ENCODE results near the gene PDCD10.

PDCD10 gene

DNA sequence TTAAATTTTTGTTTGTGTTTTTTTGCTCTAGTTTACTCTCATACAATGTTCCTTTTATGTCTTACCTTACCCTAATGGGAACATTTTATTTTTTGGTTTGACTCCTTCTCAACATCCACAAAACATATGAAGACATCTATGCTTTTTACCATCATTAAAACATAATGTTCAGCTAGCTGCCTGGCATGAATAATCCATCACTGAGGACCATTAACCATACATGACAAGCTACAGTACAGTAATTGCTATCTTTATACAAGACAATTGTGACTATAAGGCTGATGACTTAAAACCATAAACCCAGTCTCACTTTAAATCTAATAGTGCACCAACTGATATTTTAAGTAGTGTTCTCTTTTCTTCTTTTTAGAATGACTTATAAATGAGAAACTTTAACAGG is 14.5 kb upstream of the PDCD10 start:
- TF ChIP-seq YY1 (IDR thresholded peaks at IDR 0.05; ENCODE audit: low read depth) (no peak), TAF1 (IDR thresholded peaks at IDR 0.05; ENCODE audit: low read depth) (no peak), ZBTB7A (IDR thresholded peaks at IDR 0.05; ENCODE audit: low read depth) (no peak), EP300 (IDR thresholded peaks at IDR 0.05; ENCODE audit: borderline replicate concordance) (no peak), MAX (IDR thresholded peaks at IDR 0.05) (no peak), NFIC (IDR thresholded peaks at IDR 0.05) (no peak), FOXM1 (IDR thresholded peaks at IDR 0.05; ENCODE audit: borderline replicate concordance, low read depth) (no peak)

- TF ChIP-seq CEBPB (IDR thresholded peaks at IDR 0.05): no peak
- TF ChIP-seq TAF1 (IDR thresholded peaks at IDR 0.05; ENCODE audit: low read depth): no peak
- TF ChIP-seq RAD21 (IDR thresholded peaks at IDR 0.05; ENCODE audit: low read depth): no peak
- no peak for TF ChIP-seq EGR1 (IDR thresholded peaks at IDR 0.05)
- TF ChIP-seq YY1 (IDR thresholded peaks at IDR 0.05; ENCODE audit: low read depth): no peak
- no peak for TF ChIP-seq TCF12 (IDR thresholded peaks at IDR 0.05; ENCODE audit: low read depth)
- TF ChIP-seq TEAD4 (IDR thresholded peaks at IDR 0.05): no peak
- TF ChIP-seq, protein P1, sequence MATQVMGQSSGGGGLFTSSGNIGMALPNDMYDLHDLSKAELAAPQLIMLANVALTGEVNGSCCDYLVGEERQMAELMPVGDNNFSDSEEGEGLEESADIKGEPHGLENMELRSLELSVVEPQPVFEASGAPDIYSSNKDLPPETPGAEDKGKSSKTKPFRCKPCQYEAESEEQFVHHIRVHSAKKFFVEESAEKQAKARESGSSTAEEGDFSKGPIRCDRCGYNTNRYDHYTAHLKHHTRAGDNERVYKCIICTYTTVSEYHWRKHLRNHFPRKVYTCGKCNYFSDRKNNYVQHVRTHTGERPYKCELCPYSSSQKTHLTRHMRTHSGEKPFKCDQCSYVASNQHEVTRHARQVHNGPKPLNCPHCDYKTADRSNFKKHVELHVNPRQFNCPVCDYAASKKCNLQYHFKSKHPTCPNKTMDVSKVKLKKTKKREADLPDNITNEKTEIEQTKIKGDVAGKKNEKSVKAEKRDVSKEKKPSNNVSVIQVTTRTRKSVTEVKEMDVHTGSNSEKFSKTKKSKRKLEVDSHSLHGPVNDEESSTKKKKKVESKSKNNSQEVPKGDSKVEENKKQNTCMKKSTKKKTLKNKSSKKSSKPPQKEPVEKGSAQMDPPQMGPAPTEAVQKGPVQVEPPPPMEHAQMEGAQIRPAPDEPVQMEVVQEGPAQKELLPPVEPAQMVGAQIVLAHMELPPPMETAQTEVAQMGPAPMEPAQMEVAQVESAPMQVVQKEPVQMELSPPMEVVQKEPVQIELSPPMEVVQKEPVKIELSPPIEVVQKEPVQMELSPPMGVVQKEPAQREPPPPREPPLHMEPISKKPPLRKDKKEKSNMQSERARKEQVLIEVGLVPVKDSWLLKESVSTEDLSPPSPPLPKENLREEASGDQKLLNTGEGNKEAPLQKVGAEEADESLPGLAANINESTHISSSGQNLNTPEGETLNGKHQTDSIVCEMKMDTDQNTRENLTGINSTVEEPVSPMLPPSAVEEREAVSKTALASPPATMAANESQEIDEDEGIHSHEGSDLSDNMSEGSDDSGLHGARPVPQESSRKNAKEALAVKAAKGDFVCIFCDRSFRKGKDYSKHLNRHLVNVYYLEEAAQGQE (IDR thresholded peaks at IDR 0.05; ENCODE audit: low read depth): no peak
Observed at GRCh38 chr3:167743799-167744198, 9.1 kb upstream of the PDCD10 start.

- TF ChIP-seq EGR1 (IDR thresholded peaks at IDR 0.05) (no peak), EP300 (IDR thresholded peaks at IDR 0.05; ENCODE audit: borderline replicate concordance) (no peak), RAD21 (IDR thresholded peaks at IDR 0.05; ENCODE audit: low read depth) (no peak), MAX (IDR thresholded peaks at IDR 0.05) (no peak), TCF12 (IDR thresholded peaks at IDR 0.05; ENCODE audit: low read depth) (no peak), FOXM1 (IDR thresholded peaks at IDR 0.05; ENCODE audit: borderline replicate concordance, low read depth) (no peak), TEAD4 (IDR thresholded peaks at IDR 0.05) (no peak), YY1 (IDR thresholded peaks at IDR 0.05; ENCODE audit: low read depth) (no peak), TAF1 (IDR thresholded peaks at IDR 0.05; ENCODE audit: low read depth) (no peak), CEBPB (IDR thresholded peaks at IDR 0.05) (no peak), CREB1 (IDR thresholded peaks at IDR 0.05; ENCODE audit: low read depth) (no peak), NFIC (IDR thresholded peaks at IDR 0.05) (no peak), ZBTB7A (IDR thresholded peaks at IDR 0.05; ENCODE audit: low read depth) (no peak)
- TF ChIP-seq, protein P1 (IDR thresholded peaks at IDR 0.05; ENCODE audit: low read depth): no peak
- TF ChIP-seq, protein P2, sequence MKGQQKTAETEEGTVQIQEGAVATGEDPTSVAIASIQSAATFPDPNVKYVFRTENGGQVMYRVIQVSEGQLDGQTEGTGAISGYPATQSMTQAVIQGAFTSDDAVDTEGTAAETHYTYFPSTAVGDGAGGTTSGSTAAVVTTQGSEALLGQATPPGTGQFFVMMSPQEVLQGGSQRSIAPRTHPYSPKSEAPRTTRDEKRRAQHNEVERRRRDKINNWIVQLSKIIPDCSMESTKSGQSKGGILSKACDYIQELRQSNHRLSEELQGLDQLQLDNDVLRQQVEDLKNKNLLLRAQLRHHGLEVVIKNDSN (IDR thresholded peaks at IDR 0.05): no peak
Observed at GRCh38 chr3:167742338-167742737, 7.6 kb upstream of the PDCD10 start.

DNA sequence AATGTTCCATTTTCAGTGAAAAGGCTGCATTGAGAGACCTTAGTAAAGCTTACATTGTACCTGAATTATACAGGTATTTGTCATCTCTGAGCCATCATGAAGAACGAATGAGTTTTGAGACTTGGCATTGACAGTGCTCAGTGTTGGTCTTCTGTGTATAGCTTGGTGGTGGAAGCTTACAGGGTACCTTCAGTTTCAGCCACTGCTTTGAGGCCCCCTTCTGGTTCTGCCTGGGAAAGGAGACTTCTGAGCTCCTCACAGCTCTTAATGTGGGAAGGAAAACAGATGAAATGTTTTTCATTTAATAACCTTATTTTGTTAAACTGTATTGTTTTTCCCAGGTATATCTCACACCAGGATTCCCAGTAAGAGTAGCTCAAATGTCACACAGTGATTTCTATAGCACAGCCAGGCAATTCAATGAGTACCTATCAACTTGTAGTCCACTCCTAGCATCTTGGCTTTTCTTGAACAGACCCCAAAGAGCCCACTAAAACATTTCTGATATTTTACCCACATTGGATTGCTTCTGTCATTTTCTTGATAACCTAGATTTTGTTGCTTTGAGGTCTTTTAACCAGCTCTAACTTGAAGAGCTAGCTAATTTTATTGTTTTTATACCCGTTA is 6.4 kb upstream of the PDCD10 start:
- peak; percentile 45 for TF ChIP-seq RAD21 (IDR thresholded peaks at IDR 0.05; ENCODE audit: low read depth)
- no peak for TF ChIP-seq TAF1 (IDR thresholded peaks at IDR 0.05; ENCODE audit: low read depth)

- no peak for TF ChIP-seq NFIC (IDR thresholded peaks at IDR 0.05)
- TF ChIP-seq, protein P2 (IDR thresholded peaks at IDR 0.05): no peak
Observed at GRCh38 chr3:167739190-167739810, 4.6 kb upstream of the PDCD10 start.

DNA sequence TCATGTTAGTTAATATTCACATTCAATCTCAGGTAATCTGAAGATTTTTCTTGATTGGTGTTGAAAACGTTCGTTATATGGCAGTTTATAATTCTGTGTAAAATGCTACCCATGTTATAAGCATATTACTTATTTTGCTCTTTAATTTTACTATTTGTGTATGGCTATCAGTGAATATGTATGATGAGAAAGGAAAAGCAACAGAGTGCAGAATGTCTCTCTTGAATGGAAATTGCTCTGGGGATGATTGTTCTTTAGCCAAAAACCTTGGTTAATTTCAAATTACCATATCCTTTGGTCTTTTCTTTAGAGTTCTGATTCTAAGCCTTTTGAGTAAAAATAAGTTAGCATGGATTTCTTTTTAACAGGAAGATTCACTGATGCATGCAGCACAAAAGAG is 3.3 kb upstream of the PDCD10 start:
- TF ChIP-seq, protein P1 (IDR thresholded peaks at IDR 0.05; ENCODE audit: low read depth): no peak
- TF ChIP-seq MAX (IDR thresholded peaks at IDR 0.05): no peak
- TF ChIP-seq, protein P2 (IDR thresholded peaks at IDR 0.05): no peak
- no peak for TF ChIP-seq FOXM1 (IDR thresholded peaks at IDR 0.05; ENCODE audit: borderline replicate concordance, low read depth)
- no peak for TF ChIP-seq YY1 (IDR thresholded peaks at IDR 0.05; ENCODE audit: low read depth)
- TF ChIP-seq CREB1 (IDR thresholded peaks at IDR 0.05; ENCODE audit: low read depth): no peak
- no peak for TF ChIP-seq TCF12 (IDR thresholded peaks at IDR 0.05; ENCODE audit: low read depth)
- TF ChIP-seq NFIC (IDR thresholded peaks at IDR 0.05): no peak
- no peak for TF ChIP-seq EP300 (IDR thresholded peaks at IDR 0.05; ENCODE audit: borderline replicate concordance)
- TF ChIP-seq RAD21 (IDR thresholded peaks at IDR 0.05; ENCODE audit: low read depth): no peak
